HG02588 (cell line): ENCODE measurements around the gene CDK15.
"Not testable (repeated sequence)": the region's sequence is repeated elsewhere in the genome, so short reads cannot be mapped to it uniquely, and the experiment has no call there.

Source experiments
- ATAC-seq: cut with Tn5 transposase; IDR thresholded peaks from one replicate; pipeline ENCODE4 v1.9.1; 2021; ENCODE audit warnings: mild to moderate bottlenecking, moderate library complexity; ENCODE audit not compliant: unreplicated experiment

Gene CDK15

GRCh38 chr2:201824212-201824611, 17.9 kb downstream of the CDK15 start:
- ATAC-seq: no peak

- ATAC-seq: no peak
These were observed 21.3 kb downstream of the CDK15 start for GRCh38 chr2:201827621-201828020.

- ATAC-seq: no peak
These were observed 21.9 kb downstream of the CDK15 start for GRCh38 chr2:201828220-201828619.

- no peak for ATAC-seq
These were observed 24.3 kb downstream of the CDK15 start for GRCh38 chr2:201830666-201831065.

GRCh38 chr2:201831469-201831868, 25.1 kb downstream of the CDK15 start:
- no peak for ATAC-seq

GRCh38 chr2:201833781-201834180, 27.4 kb downstream of the CDK15 start:
- no peak for ATAC-seq

GRCh38 chr2:201835066-201835465, 28.7 kb downstream of the CDK15 start:
- no peak for ATAC-seq

GRCh38 chr2:201837391-201837790, 31.1 kb downstream of the CDK15 start:
- ATAC-seq: no peak

GRCh38 chr2:201837824-201838431, 31.6 kb downstream of the CDK15 start:
- ATAC-seq: no peak

GRCh38 chr2:201839727-201840126, 33.4 kb downstream of the CDK15 start:
- no peak for ATAC-seq

- ATAC-seq: no peak
These were observed 34.4 kb downstream of the CDK15 start for GRCh38 chr2:201840726-201841125.

GRCh38 chr2:201842131-201842860, 36.0 kb downstream of the CDK15 start:
- ATAC-seq: no peak

- ATAC-seq: not testable (repeated sequence)
These were observed 38.6 kb downstream of the CDK15 start for GRCh38 chr2:201844922-201845321.

GRCh38 chr2:201847481-201847880, 41.1 kb downstream of the CDK15 start:
- no peak for ATAC-seq

GRCh38 chr2:201852462-201852861, 46.1 kb downstream of the CDK15 start:
- ATAC-seq: no peak

- ATAC-seq: no peak
These were observed 46.6 kb downstream of the CDK15 start for GRCh38 chr2:201852878-201853415.

GRCh38 chr2:201854221-201854801, 48.0 kb downstream of the CDK15 start:
- no peak for ATAC-seq

- no peak for ATAC-seq
These were observed 48.5 kb downstream of the CDK15 start for GRCh38 chr2:201854841-201855240.

- ATAC-seq: no peak
These were observed 49.0 kb downstream of the CDK15 start for GRCh38 chr2:201855356-201855755.

- ATAC-seq: no peak
These were observed 51.0 kb downstream of the CDK15 start for GRCh38 chr2:201857326-201857725.

GRCh38 chr2:201858281-201859184, 52.2 kb downstream of the CDK15 start:
- no peak for ATAC-seq
